ENCODE results near the gene FAM186B. TPM values are rescaled to one million over a fixed set of nuclear protein-coding genes. Genes with fewer than 3 reads are reported as not detected.

FAM186B gene
- total RNA-seq, 1 experiment from 2014 or later, result 0.42 TPM

- TF ChIP-seq CEBPB (IDR thresholded peaks at IDR 0.05; ENCODE audit: low read depth) (no peak), POLR2AphosphoS5 (IDR thresholded peaks at IDR 0.05; ENCODE audit: low read depth, low read length) (no peak), EZH2phosphoT487 (IDR thresholded peaks at IDR 0.05; ENCODE audit: borderline replicate concordance) (no peak), SRF (IDR thresholded peaks at IDR 0.05; ENCODE audit: low read depth) (no peak), ATF3 (IDR thresholded peaks at IDR 0.05) (no peak), YY1 (IDR thresholded peaks at IDR 0.05; ENCODE audit: extremely low read depth, insufficient replicate concordance, low read depth, low read length) (no peak), REST (IDR thresholded peaks at IDR 0.05; ENCODE audit: low read depth) (no peak), ZNF274 (IDR thresholded peaks at IDR 0.05; ENCODE audit: low read depth, low read length) (no peak), FOSL1 (IDR thresholded peaks at IDR 0.05; ENCODE audit: low read depth) (no peak)
- H4K20me1 ChIP-seq (ENCODE audit: insufficient read depth), result no peaks in the 10 kb centered on the region
- no peaks in the 10 kb centered on the region for H3K9me3 ChIP-seq (ENCODE audit: control insufficient read depth in 1 of 2, insufficient read depth in 1 of 2, low read depth in 1 of 2, low read length in 2 of 2)
- peaks cover 0 to 5% of the 10 kb centered on the region in 2 experiments; a peak in 2 of 4 replicates for H3K4me1 ChIP-seq (ENCODE audit: control insufficient read depth in 1 of 2, insufficient read depth in 2 of 2, low read length in 2 of 2)
- no peaks in the 10 kb centered on the region; a peak in 1 of 4 replicates for H3K36me3 ChIP-seq (ENCODE audit: control insufficient read depth in 1 of 2, insufficient read depth in 2 of 2, low read length in 2 of 2)
- no peak for DNase-seq (ENCODE audit: low read depth, low spot score)
- H3K27ac ChIP-seq (ENCODE audit: low read depth, low read length), result no peak overlapping the region
- POLR2A ChIA-PET, result no interaction called here
- no peak overlapping the region for H3K4me3 ChIP-seq (replicated peaks in 1 of 2; ENCODE audit: low read depth in 1 of 2, low read length in 2 of 2)
- H2AFZ ChIP-seq (ENCODE audit: low read depth, low read length, poor library complexity, severe bottlenecking), result no peak overlapping the region
- intact Hi-C loops (cut with micrococcal nuclease), result no loop called here
- RAD21 ChIA-PET (ENCODE audit: low non-redundant PET in 1 of 2, low total read pairs in 2 of 2, uncharacterized antibody in 2 of 2, unreplicated experiment in 2 of 2), result no interaction called here
- H3K9ac ChIP-seq (ENCODE audit: low read length), result no peak overlapping the region
- CTCF ChIA-PET, result no interaction called here
- no TSS peak for BruUV-seq (replicated peaks)
- no peaks in the 10 kb centered on the region for H3K79me2 ChIP-seq (ENCODE audit: insufficient read depth, low read length)
- H3K9me2 ChIP-seq (ENCODE audit: insufficient read depth), result no peaks in the 10 kb centered on the region
- ATAC-seq, result no peak
- no peak overlapping the region for H3K4me2 ChIP-seq (ENCODE audit: low read length)
- no peaks in the 10 kb centered on the region for H3K27me3 ChIP-seq (ENCODE audit: insufficient read depth, low read length)
These were observed 57.0 kb downstream of the FAM186B start for GRCh38 chr12:49548481-49548821.
